MM.1S (cell line): Measurements from ENCODE around the gene SPTBN1.

Source experiments
- EZH2phosphoT487 ChIP-seq: fragments of 300-600 bp; sonication (generic); IDR thresholded peaks from 2 replicates; pipeline ENCODE4 v1.6.1; 2018; ENCODE audit warnings: antibody characterized with exemption, low read length
- TF ChIP-seq, protein P1 (sequence below): fragments of 300-600 bp; sonication (generic); IDR thresholded peaks from 2 replicates; pipeline ENCODE4 v1.5.1; 2016; ENCODE audit warnings: antibody characterized with exemption, low read length, mixed read lengths

- TF ChIP-seq, protein P1, sequence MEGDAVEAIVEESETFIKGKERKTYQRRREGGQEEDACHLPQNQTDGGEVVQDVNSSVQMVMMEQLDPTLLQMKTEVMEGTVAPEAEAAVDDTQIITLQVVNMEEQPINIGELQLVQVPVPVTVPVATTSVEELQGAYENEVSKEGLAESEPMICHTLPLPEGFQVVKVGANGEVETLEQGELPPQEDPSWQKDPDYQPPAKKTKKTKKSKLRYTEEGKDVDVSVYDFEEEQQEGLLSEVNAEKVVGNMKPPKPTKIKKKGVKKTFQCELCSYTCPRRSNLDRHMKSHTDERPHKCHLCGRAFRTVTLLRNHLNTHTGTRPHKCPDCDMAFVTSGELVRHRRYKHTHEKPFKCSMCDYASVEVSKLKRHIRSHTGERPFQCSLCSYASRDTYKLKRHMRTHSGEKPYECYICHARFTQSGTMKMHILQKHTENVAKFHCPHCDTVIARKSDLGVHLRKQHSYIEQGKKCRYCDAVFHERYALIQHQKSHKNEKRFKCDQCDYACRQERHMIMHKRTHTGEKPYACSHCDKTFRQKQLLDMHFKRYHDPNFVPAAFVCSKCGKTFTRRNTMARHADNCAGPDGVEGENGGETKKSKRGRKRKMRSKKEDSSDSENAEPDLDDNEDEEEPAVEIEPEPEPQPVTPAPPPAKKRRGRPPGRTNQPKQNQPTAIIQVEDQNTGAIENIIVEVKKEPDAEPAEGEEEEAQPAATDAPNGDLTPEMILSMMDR = no peak
- TF ChIP-seq EZH2phosphoT487 = no peak
Measured at GRCh38 chr2:54629914-54630857, 174.1 kb downstream of the SPTBN1 start.
